ENCODE results near the gene FOXE1. TPM values are rescaled to one million over a fixed set of nuclear protein-coding genes. Genes with fewer than 3 reads are reported as not detected.

Gene FOXE1
- polyA plus RNA-seq, 1 donor, result not detected

Other genes with a start within 250 kb of the FOXE1 start
- gene TSTD2, start 219.9 kb upstream of the FOXE1 start, polyA plus RNA-seq (ENCODE audit: insufficient read length), result 25.2 TPM
- 33.0 TPM for gene NCBP1, start 219.4 kb upstream of the FOXE1 start, polyA plus RNA-seq (ENCODE audit: insufficient read length)
- 19.4 TPM for gene XPA, start 155.9 kb upstream of the FOXE1 start, polyA plus RNA-seq (ENCODE audit: insufficient read length)
- gene TRMO, start 69.3 kb downstream of the FOXE1 start, polyA plus RNA-seq (ENCODE audit: insufficient read length), result 9.2 TPM
- gene HEMGN, start 84.9 kb downstream of the FOXE1 start, polyA plus RNA-seq (ENCODE audit: insufficient read length), result 3.5 TPM
- 123 TPM for gene ANP32B, start 130.1 kb downstream of the FOXE1 start, polyA plus RNA-seq (ENCODE audit: insufficient read length)
- 32.2 TPM for gene NANS, start 203.5 kb downstream of the FOXE1 start, polyA plus RNA-seq (ENCODE audit: insufficient read length)